Breast epithelium (tissue), 3 donors: Measurements from ENCODE around the gene FAM136A.

Experiments used
- POLR2A ChIP-seq: fragments of 450-650 bp; IDR thresholded peaks from one replicate; pipeline ENCODE4 v1.6.1; 2016; ENCODE audit warnings: antibody characterized with exemption, mild to moderate bottlenecking, moderate library complexity
- POLR2AphosphoS5 ChIP-seq, 3 donors: sonication (generic); formaldehyde crosslinking; IDR thresholded peaks; one replicate each; pipeline ENCODE4 v1.6.1; 2017; ENCODE audit warnings: antibody characterized with exemption in 3 of 3

- no peak for TF ChIP-seq POLR2AphosphoS5 (IDR thresholded peaks at IDR 0.05)
- no peak for TF ChIP-seq POLR2A
Observed at GRCh38 chr2:70321370-70321769, 19.5 kb upstream of the FAM136A start.
